GM18870 (cell line): ENCODE measurements around the gene PAPOLB.

Experiments
- ATAC-seq: cut with Tn5 transposase; IDR thresholded peaks from one replicate; pipeline ENCODE4 v1.9.1; 2021; ENCODE audit warnings: moderate library complexity; ENCODE audit not compliant: unreplicated experiment

The PAPOLB gene

DNA sequence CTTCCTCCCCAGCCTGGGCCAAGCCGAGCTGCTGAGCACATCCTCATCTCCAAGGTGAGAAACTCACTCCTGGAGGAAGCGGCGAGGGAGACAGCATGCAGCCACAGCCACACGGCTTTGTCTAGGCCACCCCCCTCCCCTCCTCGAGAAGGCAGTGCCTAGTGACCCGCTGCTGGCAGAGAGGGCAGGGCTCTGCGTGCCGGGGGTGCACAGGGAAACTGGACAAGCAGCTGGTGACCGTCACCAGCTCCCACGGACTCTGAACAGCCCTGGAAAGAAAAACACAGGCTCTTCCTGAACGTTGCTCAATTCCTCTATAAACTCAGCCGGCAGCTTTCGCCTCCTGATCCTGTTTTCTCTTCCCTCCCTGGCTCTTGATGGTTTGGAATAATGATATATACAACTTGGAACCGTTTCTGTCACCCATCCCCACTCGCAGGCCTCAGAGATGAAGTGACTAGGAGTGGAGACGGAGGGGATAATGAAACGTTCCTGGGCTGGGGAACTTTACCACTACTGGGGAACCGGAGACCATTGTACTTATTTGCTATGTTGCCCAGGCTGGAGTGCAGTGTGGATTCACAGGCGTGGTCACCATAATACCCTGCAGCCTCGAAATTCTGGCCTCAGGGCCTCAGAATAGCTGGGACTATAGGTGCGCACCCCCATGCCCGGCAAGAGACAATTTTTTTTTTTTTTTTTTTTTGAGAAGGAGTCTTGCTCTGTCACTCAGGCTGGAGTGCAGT, 19.3 kb downstream of the PAPOLB start:
- ATAC-seq = no peak

DNA sequence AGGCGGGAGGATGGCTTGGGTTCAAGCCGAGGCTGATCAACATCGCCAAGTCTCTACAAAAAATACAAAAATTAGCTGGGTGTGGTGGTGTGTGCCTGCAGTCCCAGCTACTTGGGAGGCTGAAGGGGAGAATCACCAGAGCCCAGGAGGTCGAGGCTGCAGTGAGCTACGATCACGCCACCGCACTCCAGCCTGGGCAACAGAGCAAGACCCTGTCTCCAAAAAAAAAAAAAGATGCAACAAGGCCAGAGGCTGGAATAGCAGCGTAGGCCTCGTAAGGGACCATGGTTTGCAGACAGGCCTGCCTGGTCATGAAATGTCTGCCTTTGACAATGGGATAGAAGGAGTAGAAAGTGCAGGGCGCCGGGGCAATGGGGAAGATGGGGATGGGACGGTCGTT, 20.0 kb downstream of the PAPOLB start:
- no peak for ATAC-seq

DNA sequence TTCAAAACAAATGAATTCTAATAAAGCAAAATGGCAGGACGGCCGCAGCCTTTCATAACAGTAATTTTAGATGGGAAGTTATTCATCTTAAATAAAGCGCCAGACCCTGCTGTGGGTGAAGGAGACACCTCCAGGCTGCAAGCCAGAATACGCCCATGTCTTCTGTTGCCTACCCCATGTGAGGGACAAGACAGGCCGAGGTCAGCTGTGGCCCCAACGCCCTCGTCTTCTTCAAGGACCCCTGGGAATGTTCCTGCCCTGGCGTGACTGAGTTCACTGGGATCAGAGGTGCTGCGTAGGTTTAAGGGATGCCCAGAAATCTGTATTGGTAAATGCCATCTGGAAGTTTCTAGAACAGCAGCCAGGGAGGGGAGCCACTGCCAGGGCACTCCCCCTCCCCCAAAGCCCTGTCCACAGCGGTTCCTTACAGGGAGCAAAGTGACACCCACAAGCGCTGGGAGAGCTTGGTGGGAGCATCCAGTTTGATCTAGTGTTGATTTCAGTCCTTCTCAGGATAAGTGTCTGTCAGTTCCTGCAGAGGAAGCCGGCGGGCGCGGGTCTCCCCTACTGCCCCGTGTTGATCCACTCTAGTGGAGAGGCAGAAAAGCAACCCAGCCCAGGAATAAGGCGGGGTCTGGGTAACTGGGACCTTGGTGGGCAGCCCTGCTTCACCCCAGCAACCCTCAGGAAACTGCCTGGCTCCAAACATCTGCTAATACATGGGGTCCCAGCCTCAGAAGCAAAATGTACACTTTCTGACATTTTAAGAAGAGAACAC, 20.6 kb downstream of the PAPOLB start:
- ATAC-seq = no peak

DNA sequence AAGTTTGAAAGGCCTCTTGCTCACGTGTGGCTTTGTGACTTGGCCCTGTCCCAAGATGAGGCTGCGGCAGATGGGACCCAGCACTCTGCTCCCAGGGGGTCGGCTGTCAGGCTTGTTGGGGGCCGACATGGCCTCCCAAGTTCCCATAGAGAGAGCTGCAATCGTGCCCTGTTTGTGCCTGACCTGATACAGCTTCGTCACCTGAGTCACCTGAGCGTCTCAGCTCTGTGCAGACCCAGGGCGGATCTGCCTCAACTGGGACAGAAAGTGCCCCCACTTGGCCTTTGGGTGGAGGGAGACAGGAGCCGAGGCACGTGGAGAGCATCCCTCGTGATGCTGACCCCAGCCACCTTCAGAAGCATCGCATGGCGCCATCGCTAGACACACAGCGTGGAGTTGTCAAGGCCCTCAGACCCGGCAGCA, 21.7 kb downstream of the PAPOLB start:
- no peak for ATAC-seq

GRCh38 chr7:4838626-4839334, 23.1 kb downstream of the PAPOLB start:
- no peak for ATAC-seq

- no peak for ATAC-seq
These were observed 23.8 kb downstream of the PAPOLB start for GRCh38 chr7:4837803-4838625.

DNA sequence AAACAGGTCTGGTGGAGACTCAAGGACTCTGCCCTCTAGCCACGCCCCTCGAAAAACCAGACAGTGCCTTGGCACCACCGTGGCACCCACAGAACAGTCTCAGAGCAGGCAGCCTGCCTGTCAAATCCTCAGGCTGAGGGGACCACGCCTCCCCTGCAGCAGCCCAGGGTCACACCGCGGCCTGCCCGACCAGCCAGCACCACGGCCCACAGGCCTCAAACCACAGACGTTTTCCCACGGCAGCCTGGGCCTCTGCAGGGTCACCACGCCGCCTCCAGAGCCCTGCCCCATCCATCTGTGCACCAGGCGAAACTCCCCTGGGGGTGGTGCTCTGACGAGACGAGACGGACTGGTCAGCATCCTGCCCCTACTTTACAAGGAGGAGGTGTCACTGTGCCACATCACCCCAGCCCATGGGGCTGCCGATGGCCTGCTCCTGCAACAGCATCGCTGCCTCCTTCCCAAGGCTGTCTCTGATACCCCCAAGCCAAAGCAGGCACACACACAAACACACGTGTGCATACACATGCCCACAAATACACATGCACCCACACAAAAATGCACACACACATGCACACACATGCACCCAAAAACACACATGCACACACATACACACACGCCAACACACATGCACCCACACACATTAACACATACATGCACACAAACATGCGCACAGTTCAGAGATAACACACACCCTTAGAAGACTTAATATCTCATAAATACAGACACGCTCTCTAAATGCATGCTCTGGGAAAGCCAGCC, 24.6 kb downstream of the PAPOLB start:
- no peak for ATAC-seq

- no peak for ATAC-seq
These were observed 25.6 kb downstream of the PAPOLB start for GRCh38 chr7:4836206-4836661.

DNA sequence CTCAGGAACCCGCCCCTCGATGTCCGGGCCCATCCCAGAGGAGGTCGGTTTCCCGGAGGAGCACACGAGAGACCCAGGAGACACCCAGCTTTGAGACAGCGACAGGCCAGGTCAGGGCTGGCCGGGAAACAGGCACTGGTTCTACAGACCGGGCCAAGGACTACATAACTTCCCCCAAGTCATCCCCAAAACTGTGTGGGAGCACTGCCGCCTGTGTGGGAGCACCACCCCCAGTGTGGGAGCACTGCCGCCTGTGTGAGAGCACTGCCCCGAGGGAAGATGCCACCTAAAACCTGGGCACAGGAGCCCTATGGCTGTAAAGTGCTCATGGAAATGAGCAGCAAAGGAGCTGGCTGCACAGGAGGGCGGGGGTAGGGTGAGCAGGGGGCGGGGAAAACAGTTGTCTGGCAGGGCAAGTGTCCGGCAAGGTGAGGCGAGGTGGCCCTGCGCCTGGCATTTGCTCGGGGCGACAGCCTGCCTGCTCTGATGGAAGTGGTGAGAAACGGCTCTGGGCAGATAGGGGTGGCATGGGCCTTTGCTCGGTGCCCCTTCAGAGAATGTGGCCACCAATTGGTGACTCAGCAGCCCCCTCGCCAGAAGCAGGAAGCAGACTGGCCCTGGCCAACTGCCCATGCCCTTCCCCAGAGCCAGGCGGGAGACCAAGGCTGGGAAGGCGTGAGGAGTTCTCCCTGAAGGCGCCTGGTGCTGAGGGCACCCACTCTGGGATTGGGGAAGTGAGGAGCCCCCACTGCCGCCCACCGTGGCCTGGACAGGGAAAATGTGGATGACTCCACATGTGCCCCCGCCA, 26.2 kb downstream of the PAPOLB start:
- ATAC-seq = no peak

DNA sequence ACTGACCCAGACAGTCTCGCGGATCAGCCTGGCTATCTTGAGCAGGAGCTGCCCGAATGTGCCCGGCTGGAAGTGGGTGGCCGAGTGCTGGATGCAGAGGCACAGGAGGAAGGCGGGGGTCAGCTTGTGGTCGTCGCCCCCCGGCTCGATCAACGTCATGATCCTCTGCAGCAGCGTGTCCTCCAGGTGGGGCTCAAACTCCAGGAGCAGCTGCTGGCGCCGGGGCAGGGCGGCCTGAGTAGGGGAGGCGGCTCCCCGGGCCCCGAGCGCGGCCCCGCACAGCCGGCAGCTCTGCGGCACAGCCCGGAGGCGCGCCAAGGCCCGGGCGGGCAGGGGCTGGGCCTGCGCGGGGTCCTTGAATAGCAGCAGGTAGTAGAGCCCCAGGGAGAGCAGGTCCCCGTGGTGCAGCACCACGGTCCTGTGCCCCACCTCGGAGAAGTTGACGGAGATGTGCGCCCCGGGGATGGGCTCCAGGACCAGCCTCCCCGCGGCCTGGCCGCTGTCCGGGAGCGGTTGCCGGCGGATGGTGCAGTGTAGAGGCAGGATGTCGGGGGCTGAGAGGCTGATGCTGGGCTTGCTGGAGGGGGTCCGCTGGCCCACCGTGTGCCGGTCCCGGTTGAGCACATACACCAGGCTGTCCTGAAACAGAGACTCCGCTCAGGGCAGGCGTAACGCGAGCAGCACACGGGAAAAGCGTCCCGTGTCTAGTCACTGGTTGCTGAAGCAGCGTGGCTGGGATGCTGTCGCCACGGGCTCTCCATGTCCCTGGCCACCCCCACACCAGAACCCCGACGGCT, 27.0 kb downstream of the PAPOLB start:
- ATAC-seq = no peak

DNA sequence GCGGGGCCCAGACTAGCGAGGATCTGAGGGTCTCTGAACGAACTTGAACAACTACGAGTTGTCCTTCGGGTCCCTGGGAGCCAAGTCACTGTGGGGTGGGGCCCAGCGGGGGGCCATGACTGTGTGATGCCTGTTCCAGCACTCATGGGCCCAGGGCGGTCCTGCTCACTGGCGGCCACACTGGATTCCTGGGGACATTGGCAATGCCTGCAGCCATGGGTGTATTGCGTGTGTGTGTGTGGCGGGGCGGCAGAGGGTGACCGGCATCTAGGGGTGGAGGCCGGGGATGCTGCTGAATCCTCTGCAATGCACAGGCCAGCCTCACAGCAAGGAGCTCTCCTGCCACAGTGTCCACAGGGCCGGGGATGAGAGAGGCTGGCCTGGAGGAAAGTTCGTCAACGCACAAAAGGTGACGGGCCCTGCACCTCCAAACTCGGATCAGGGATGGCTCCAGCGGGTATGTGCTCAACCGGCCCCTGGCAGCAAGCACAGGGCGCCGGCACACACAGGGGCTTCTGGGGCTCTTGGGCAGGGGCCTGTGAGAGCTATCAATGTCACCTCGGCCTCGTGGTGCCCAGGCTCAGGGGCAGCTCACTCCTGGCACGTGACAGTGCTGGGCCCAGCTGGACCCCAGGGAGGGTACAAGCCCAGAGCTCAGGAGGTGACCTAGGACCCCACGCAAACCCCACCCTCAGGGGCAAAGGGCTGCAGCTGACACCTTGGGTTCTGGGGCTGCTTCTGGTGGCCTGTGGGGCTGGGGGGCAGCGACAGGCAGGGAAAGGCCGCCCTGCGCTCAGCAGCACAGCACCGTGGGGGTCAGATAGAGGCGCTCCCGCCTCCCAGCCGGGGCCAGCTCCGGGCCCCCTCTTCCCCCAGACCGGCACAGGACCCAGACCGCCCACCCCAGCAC, 27.9 kb downstream of the PAPOLB start:
- no peak for ATAC-seq

DNA sequence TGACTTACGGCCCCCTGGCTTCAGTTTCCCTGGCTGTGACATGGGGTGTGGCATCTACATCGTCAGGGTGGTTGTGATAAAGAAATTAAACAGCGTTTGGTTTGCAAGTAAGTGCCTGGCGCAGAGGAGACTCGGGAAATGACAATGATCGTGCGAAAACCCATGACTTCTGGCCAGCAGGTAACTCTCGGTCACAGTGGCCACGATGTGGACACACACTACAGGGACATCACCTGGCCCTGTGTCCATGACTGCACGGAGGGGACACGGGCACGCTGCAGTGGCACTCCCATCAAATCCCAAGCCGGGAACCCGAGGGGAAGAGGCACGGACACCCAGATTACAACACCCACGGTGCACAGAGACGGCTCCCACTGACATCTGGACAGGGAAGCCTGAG, 28.7 kb downstream of the PAPOLB start:
- ATAC-seq = no peak

GRCh38 chr7:4832711-4833110, 29.1 kb downstream of the PAPOLB start:
- ATAC-seq = no peak

DNA sequence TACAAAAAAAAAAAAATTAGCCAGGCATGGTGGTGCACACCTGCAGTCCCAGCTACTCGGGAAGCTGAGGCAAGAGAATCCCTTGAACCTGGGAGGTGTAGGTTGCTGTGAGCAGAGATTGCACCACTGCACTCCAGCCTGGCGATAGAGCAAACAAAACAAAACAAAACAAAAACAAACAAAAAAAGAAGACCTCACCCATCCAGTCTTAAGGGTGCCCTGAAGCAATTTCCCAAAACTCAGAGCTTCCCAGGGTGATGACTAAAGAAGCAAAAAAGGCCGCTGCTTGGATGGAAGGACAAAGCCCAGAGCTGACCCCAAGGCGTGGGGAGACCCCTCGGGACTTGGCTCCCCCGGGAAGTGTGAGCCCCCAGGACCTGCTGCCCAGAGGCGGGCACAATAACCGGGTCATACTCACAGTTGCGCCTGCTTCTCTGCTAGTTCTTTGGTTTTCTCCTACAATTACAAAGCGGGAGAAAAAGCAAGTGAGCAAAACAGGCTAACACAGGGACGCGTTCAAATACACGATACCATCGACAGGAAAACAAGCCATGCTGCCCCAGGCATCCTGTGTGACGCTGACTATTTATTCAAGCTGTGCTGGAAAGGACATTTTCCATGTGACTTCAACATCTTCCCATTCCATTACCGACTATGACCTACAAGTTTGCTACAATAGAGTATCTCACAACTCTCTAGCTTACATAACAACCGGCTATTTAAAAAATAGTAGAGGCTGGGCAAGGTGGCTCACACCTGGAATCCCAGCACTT, 29.9 kb downstream of the PAPOLB start:
- ATAC-seq = no peak

- ATAC-seq = no peak
These were observed 31.7 kb downstream of the PAPOLB start for GRCh38 chr7:4830176-4830575.

GRCh38 chr7:4828720-4829383, 33.0 kb downstream of the PAPOLB start:
- ATAC-seq = no peak
